ENCODE measurements around the gene CD22. TPM values are rescaled to one million over a fixed set of nuclear protein-coding genes. Genes with fewer than 3 reads are reported as not detected.
"Not testable (repeated sequence)": the region's sequence is repeated elsewhere in the genome, so short reads cannot be mapped to it uniquely, and the experiment has no call there.

CD22 gene
- total RNA-seq, 4 donors from 2014 or later: 0.91 to 4.2 TPM; not detected in 2

DNA sequence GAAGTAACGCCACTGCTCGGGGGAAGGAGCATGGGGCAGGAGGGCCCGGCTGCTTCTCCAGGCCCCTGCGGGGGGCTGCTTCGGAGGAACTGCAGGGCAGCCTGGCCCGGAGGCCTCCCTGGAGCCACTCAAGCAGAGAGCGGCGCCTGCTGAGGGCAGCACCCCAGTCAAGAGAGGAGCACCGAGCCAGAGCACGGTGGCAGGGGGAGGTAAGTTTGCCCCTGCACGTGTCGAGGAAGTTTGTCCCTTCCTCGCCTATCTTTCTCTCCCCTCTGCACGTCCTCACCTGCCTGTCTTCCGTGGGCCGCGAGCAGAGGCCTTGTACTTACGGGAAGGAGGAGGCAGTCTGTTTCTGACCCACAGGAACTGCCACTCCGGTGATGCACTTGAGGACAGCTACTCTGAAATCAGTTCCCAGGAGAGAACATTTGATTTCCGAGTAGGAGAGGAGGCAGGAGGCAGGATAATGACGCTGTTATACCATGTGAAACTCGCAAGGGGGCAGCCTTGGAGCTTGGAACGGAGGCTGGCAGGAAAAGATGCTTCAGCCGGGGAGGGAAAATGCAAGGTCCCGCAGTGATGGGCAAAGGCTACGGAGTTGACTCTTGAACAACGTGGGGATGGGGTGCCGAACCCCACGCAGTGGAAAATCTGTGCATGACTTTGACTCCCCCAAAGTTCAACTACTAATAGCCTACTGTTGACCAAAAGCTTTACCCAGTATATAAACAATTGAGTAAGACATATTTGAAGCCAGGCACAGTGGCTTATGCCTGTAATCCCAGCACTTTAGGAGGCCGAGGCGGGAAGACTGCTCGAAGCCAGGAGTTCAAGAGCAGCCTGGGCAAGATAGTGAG is 23.7 kb downstream of the CD22 start:
- TF ChIP-seq POLR2A (IDR thresholded peaks at IDR 0.05): no peak
- TF ChIP-seq, protein P1, sequence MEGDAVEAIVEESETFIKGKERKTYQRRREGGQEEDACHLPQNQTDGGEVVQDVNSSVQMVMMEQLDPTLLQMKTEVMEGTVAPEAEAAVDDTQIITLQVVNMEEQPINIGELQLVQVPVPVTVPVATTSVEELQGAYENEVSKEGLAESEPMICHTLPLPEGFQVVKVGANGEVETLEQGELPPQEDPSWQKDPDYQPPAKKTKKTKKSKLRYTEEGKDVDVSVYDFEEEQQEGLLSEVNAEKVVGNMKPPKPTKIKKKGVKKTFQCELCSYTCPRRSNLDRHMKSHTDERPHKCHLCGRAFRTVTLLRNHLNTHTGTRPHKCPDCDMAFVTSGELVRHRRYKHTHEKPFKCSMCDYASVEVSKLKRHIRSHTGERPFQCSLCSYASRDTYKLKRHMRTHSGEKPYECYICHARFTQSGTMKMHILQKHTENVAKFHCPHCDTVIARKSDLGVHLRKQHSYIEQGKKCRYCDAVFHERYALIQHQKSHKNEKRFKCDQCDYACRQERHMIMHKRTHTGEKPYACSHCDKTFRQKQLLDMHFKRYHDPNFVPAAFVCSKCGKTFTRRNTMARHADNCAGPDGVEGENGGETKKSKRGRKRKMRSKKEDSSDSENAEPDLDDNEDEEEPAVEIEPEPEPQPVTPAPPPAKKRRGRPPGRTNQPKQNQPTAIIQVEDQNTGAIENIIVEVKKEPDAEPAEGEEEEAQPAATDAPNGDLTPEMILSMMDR (IDR thresholded peaks at IDR 0.05): peak in 1 of 3 donors; percentile 55
- H3K4me3 ChIP-seq (ENCODE audit: low read depth, poor library complexity, severe bottlenecking): no peak overlapping the region
- intact Hi-C loops (cut with DNase I; ENCODE audit: low total_unique reads): loop anchor here (5.0 to 10.0 kb wide), 2 partner anchors 115 to 142 kb away; partner anchors contain the start of gene KRTDAP
- whole genome bisulfite sequencing, 2 donors: 28 to 31% methylated on average over 27 to 32 of the region's 32 CpGs
- peak; percentile 59 to 90 for DNase-seq (ENCODE audit: low spot score in 2 of 2)

DNA sequence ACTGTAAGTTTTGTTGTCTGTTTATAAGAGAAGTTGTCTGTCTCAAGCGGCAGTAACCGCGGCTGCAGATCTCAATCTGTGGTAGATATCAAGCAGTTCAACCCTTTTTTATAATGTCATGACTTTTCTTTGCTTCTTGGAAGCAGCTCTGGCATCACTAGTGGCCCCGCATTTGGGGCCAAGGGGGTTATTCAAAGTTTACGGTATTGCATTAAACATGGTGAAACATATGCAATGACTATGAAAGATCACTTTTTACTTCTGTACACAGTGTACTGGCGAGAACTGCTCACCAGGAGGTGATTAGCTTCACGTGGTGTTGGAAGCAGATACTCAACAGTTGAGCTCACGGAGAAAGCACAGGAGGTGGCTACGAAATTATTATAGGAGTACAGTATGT is 24.6 kb downstream of the CD22 start:
- H3K4me3 ChIP-seq (ENCODE audit: low read depth, poor library complexity, severe bottlenecking): no peak overlapping the region
- TF ChIP-seq, protein P1 (IDR thresholded peaks at IDR 0.05): no peak
- no peak for TF ChIP-seq POLR2A (IDR thresholded peaks at IDR 0.05)
- 71 to 74% methylated on average over 9 of the region's 9 CpGs for WGBS, 2 donors
- peak in 1 of 2 donors; percentile 67 for DNase-seq (ENCODE audit: low spot score in 2 of 2)
- intact Hi-C loops (cut with DNase I; ENCODE audit: low total_unique reads): loop anchor here (5.0 to 10.0 kb wide), 2 partner anchors 114 to 141 kb away; partner anchors contain the start of gene KRTDAP

DNA sequence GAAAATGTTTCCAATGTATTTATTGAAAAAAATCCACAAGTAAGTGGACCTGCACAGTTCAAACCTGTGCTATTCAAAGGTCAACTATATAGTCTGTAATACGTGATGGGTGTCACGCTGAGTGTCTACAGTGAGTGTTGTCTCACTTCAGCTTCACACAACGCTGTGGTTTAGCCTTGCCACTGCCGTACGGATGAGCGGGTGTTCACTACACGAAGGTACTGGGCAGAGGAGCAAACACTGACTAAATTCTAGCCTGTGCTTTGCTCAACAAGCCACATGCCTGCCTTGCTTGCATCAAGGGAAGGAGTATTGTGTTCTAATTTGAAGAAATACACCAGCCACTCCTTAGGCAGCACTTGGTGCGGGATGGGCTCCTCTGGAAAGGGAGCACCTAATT is 25.9 kb downstream of the CD22 start:
- TF ChIP-seq, protein P1 (IDR thresholded peaks at IDR 0.05): no peak
- TF ChIP-seq POLR2A (IDR thresholded peaks at IDR 0.05): no peak
- DNase-seq (ENCODE audit: low spot score in 2 of 2): peak in 1 of 2 donors; percentile 54
- intact Hi-C loops (cut with DNase I; ENCODE audit: low total_unique reads): loop anchor here (5.0 to 10.0 kb wide), 2 partner anchors 112 to 140 kb away; partner anchors contain the start of gene KRTDAP
- WGBS, 2 donors: 72 to 80% methylated on average over 8 of the region's 8 CpGs
- H3K4me3 ChIP-seq (ENCODE audit: low read depth, poor library complexity, severe bottlenecking): no peak overlapping the region

DNA sequence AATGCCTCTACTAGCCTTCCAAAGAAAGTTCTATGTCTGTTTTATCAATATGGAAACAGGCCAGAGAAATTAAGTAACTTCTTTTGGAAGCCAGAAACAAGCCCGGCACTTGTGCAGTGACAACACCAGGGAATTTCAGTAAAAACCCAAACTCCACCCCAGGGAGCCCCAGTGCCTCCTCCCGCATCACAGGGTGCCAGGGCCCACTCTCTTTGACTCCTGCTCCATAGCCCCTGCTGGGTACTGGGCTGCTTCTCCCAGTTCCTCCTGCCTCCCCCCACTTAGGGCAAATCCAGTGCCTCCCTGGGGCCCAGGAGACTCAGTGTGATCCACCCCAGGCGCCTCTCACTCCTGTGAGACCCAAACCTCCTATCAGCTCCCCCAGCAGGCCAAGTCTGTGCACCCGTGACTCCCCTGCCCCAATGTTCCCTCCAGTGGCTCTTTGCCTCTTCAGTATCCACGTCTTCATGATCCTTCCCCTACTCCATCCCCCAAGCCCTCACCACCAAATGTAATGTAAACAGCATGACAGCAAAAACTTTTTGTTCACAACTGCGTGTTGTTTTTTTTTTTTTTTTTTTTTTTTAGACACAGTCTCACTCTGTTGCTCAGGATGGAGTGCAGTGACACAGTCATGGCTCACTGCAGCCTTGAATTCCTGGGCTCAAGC is 26.9 kb downstream of the CD22 start:
- intact Hi-C loops (cut with DNase I; ENCODE audit: low total_unique reads): loop anchor here (10.0 kb wide), 1 partner anchor 139 kb away; the partner anchor contains the start of gene KRTDAP
- DNase-seq (ENCODE audit: low spot score in 2 of 2): peak in 1 of 2 donors; percentile 59

DNA sequence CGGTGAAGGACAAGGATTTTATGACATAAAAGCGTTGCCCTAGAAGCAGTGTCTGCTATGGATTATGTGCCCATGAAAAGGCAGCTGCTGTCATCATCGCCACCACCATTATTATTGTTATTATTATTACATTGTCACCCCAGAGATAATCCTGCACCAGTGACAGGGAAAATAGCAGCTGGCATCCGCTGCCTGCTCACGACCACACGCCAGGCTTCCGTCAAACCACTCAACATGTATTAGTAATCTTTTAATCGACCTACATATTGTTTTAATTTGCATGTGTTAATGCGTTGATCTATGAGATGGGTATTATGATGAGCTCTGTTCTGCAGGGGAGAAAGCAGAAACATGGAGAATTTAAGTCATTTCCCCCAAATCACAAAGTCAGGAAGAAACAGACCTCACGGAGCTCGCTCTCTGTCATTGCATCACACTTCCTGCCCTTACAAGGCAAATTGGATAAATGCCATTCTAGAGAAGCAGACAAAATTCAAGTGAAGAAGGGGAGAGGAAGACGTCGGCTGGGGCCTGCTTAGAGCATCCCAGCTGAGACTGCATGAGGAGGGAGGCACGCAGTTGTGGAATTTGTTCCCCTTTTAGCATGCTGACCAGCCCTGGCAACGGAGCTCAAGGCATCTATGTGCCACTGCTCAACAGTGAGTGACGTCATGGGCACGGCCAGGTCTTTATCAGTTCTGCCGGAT is 29.0 kb downstream of the CD22 start, which contains the start of gene FFAR3:
Gene FFAR3, plus strand, starts transcription at position 594 of the 707 bp plus-strand sequence. CDS start 431 bp downstream, outside the sequence.
- H3K4me3 ChIP-seq (ENCODE audit: low read depth, poor library complexity, severe bottlenecking): no peak within 1 kb of the TSS
- 29 to 33% methylated on average over 17 of the region's 18 CpGs for WGBS, 2 donors
- TF ChIP-seq POLR2A (IDR thresholded peaks at IDR 0.05): no peak
- TF ChIP-seq, protein P1 (IDR thresholded peaks at IDR 0.05): no peak
- intact Hi-C loops (cut with DNase I; ENCODE audit: low total_unique reads): loop anchor here (10.0 kb wide), 1 partner anchor 137 kb away; the partner anchor contains the start of gene KRTDAP
- peak; percentile 28 to 67 for DNase-seq (ENCODE audit: low spot score in 2 of 2)

More for the DNA sequence above, 26.9 kb downstream of the CD22 start:
- no peak overlapping the region for H3K4me3 ChIP-seq (ENCODE audit: low read depth, poor library complexity, severe bottlenecking)
- no peak for TF ChIP-seq POLR2A (IDR thresholded peaks at IDR 0.05)
- TF ChIP-seq, protein P1 (IDR thresholded peaks at IDR 0.05): no peak
- 47 to 53% methylated on average over 6 of the region's 6 CpGs for WGBS, 2 donors

DNA sequence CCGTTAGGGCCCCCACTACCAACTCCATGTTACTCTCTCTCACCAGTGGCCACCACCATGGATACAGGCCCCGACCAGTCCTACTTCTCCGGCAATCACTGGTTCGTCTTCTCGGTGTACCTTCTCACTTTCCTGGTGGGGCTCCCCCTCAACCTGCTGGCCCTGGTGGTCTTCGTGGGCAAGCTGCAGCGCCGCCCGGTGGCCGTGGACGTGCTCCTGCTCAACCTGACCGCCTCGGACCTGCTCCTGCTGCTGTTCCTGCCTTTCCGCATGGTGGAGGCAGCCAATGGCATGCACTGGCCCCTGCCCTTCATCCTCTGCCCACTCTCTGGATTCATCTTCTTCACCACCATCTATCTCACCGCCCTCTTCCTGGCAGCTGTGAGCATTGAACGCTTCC is 29.8 kb downstream of the CD22 start:
- DNase-seq (ENCODE audit: low spot score in 2 of 2): peak in 1 of 2 donors; percentile 43

DNA sequence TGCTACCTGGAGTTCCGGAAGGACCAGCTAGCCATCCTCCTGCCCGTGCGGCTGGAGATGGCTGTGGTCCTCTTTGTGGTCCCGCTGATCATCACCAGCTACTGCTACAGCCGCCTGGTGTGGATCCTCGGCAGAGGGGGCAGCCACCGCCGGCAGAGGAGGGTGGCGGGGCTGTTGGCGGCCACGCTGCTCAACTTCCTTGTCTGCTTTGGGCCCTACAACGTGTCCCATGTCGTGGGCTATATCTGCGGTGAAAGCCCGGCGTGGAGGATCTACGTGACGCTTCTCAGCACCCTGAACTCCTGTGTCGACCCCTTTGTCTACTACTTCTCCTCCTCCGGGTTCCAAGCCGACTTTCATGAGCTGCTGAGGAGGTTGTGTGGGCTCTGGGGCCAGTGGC is 30.4 kb downstream of the CD22 start:
- WGBS, 2 donors: 88 to 95% methylated on average over 15 to 20 of the region's 21 CpGs
- peak in 1 of 2 donors; percentile 61 for DNase-seq (ENCODE audit: low spot score in 2 of 2)
- H3K4me3 ChIP-seq (ENCODE audit: low read depth, poor library complexity, severe bottlenecking): not testable (repeated sequence)
- intact Hi-C loops (cut with DNase I; ENCODE audit: low total_unique reads): loop anchor here (10.0 kb wide), 1 partner anchor 135 kb away; the partner anchor contains the start of gene KRTDAP

More for the DNA sequence above, 29.8 kb downstream of the CD22 start:
- 80% methylated on average over 12 of the region's 16 CpGs; no CpG with 5 or more reads in 1 of the 2 donors for WGBS, 2 donors
- intact Hi-C loops (cut with DNase I; ENCODE audit: low total_unique reads): loop anchor here (10.0 kb wide), 1 partner anchor 136 kb away; the partner anchor contains the start of gene KRTDAP
- not testable (repeated sequence) for H3K4me3 ChIP-seq (ENCODE audit: low read depth, poor library complexity, severe bottlenecking)

DNA sequence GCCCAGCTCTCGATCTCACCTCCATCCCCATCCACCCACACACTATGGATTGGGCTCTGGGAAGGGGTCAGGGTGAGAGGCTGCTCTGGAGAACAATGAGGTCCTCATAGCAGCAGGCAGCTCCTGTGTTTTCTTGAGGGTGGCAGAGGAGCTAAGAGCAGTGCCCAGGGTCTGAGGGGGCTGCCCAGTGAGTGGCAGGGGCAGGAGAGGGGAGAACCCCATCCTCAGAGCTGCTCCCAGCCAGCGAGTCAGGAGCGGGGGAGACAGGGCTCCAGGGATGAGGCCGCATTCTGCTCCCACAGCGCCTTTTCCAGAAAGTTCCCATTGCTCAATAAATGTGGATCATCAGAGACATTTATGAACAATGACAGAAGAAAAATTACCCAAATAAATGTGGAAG is 31.1 kb downstream of the CD22 start:
- WGBS, 2 donors: 75 to 83% methylated on average over 2 of the region's 5 CpGs
- H3K4me3 ChIP-seq (ENCODE audit: low read depth, poor library complexity, severe bottlenecking); intact Hi-C loops (cut with DNase I; ENCODE audit: low total_unique reads): not testable (repeated sequence)
- peak in 1 of 2 donors; percentile 39 for DNase-seq (ENCODE audit: low spot score in 2 of 2)
